ENCODE data around the gene AKR1C1.
"Not testable (repeated sequence)": the region's sequence is repeated elsewhere in the genome, so short reads cannot be mapped to it uniquely, and the experiment has no call there.

AKR1C1 gene

DNA sequence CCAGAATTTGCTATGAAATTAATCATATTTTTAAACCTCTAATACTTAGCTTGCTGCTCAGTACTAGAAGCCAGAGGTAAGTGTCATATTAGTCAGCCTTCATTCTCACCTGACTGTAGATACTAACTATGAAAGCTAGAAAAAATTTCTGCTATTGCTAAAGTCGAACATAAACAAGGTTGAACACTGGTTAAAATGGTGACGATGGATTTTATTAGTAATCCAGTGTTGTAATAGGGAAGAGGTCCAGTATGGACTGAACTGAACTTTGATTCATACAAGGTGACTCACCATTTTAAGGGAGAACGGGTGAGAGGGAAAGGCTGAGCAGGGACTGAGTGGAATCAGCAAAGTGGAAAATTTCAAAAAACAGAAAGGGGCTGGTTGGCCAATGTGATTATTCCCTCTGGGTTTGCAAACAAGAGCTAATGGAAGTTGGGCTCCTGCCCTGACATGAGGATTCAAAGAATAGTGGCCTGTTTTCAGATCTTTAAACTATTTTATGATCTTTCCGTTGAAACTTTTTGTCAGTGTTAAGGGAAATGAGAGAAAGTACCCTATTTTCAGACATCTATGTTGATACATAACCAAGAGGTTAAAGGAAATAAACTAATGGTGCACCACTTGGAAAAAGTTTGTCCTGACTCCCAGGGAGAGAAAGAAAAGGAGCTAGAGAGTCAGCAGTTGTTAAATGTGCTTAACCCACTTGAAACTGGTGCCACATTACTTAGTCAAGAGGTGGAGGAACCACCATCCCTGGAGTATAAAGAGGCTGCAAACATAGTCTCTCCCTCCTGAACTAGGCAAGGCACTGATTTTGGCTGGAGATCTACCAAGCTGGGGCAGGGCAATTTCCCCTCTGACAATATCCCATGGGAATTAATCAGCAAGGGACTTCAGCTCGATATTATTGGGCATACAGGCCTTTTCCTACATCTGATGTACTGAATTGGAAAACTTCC, 15.3 kb upstream of the AKR1C1 start:
- DNase-seq: no peak

DNA sequence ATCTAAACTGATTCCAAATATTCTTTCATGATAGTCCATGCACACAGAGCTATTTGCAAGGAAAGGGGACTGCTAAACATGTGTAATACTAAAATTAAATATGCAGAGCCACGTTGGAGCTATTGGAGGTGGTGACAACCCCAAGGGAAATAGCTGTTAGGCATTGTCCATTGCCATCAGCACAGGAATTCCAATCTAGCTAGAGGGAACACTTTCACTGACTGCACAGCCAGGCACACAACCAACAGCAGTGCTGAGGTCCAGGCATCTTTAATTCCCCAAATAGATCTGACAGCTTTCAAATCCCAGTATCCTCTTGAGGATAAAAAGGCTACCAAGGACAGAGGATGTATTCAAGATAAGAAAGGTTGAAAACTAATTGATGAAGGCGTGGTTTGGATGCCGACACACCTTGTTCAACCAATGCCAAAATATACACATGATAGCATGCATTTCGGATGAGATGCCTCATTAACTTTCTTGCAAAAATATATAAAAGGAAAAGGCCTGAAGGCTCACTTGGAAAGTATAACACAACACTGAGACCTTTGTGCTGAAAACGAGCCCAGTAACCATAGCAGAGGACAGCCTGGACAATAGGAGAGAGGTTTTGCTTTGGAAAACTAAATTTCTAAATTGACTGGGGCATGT, 11.6 kb upstream of the AKR1C1 start:
- not testable (repeated sequence) for DNase-seq

- no peak for DNase-seq
Measured at GRCh38 chr10:4953405-4953804, 9.8 kb upstream of the AKR1C1 start.

GRCh38 chr10:4956088-4956487, 7.1 kb upstream of the AKR1C1 start:
- not testable (repeated sequence) for DNase-seq

- DNase-seq: not testable (repeated sequence)
Measured at GRCh38 chr10:4956955-4957645, 6.1 kb upstream of the AKR1C1 start.

GRCh38 chr10:4961558-4961957, 1.7 kb upstream of the AKR1C1 start:
- DNase-seq: not testable (repeated sequence)

GRCh38 chr10:4962308-4962707, 907 bp upstream of the AKR1C1 start:
- not testable (repeated sequence) for DNase-seq

DNA sequence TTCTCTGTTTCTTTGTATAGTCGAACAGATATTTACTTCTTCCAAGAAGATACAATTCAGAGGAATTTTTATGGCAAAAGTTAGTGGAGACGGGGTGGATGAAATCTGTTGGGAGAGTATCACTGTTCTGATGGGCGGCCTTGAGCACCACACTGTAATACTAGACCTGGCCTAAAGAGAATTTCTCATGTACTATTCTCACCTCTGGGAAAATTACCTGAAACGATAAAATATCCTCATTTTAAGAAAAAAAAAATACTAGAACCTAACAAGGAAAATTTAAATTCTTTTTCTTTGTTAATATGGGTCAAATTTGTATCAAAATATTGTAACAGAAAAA, 570 bp downstream of the AKR1C1 start:
- not testable (repeated sequence) for DNase-seq

GRCh38 chr10:4965763-4966162, 2.5 kb downstream of the AKR1C1 start:
- not testable (repeated sequence) for DNase-seq

DNA sequence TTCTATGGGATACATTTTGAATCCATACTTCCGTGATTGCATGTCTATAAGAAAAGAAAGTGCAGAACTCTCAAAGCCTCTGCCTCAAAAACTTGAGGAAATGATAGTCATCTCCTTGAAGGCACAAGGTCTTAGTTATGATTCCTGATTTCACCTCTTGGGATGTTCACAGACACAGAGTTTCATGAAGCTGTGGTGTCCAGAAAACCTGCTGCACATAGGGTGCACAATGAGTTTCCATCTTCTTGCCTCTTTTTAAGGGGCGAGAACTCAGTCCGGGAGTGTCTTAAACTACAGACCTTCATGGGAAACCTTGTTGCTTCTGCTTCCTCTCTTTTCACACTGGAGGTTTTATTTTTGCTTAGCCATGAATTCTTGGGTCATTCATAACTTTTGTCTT, 4.0 kb downstream of the AKR1C1 start:
- DNase-seq: not testable (repeated sequence)

DNA sequence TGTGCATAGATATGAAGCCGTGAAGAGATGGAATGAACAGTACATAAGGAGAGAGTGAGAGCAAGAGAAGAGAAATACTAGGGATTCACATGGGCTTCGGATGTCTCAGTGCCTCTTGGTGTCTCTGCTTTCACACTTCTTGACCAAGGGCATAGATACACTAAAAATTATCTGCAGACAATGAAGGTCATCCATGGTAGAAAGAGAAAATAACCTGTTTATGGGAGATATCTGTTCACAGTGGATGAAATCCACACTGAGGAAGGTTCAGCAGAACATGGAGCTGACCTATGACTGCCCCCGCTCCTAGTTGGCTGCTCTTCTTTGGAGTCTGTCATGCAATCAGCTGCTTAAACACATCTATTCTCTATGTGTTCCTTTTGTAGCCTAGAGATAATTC, 6.1 kb downstream of the AKR1C1 start:
- DNase-seq: not testable (repeated sequence)

DNA sequence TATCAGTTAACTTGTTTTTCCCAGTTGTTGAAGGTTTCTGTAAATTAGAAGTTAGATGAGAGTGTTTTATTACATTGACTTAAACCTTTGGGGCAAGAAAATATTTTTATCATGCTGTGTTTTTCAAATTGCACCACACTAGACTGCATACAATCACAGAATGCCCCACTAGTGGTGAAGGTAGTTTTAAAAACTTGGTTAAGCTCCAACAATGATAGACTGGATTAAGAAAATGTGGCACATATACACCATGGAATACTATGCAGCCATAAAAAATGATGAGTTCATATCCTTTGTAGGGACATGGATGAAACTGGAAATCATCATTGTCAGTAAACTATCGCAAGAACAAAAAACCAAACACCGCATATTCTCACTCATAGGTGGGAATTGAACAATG, 7.1 kb downstream of the AKR1C1 start:
- not testable (repeated sequence) for DNase-seq

- DNase-seq: not testable (repeated sequence)
Measured at GRCh38 chr10:4972369-4973142, 9.3 kb downstream of the AKR1C1 start.

DNA sequence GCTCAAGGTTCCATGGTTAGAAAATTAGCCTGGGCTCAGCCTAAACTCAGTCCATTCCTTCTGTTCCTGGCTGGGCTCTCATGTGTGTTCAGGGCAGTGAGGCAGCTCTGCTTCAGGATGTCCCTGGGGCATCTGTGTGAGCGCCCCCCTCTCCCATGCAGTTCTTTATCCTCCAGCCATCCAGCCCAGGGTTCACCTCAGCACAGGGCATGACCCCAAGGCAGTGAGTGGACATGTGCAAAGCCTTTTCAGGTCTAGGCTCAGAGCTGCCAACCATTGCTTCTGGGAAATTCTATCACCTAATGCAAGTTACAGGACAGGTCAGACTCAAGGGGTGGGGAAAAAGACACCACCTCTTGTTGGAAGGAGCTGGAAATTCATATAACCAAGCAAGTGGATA, 10.1 kb downstream of the AKR1C1 start:
- not testable (repeated sequence) for DNase-seq

- not testable (repeated sequence) for DNase-seq
Measured at GRCh38 chr10:4974400-4974799, 11.2 kb downstream of the AKR1C1 start.

- DNase-seq: no peak
Measured at GRCh38 chr10:4977025-4977424, 13.8 kb downstream of the AKR1C1 start.

DNA sequence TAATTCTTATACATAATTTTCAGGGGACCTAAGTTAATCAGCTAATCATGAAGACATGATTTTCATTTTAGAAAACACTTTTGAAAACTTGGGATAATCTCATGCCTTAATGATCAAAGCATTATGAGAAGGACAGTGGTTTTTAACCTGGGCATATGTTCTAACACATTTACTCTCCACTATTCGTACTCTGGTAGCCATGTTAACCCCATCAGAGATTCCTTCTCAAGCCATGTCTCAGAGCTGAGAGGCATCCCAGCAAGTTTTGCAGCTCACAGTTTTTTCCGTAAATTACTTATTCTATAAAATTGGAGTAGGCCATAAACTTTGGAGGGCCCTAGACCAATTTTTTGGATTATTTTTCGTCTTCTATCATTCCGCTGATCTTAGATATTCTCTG, 15.7 kb downstream of the AKR1C1 start:
- no peak for DNase-seq

- DNase-seq: no peak
Measured at GRCh38 chr10:4980793-4981192, 17.6 kb downstream of the AKR1C1 start.

GRCh38 chr10:4981722-4982471, 18.7 kb downstream of the AKR1C1 start:
- no peak for DNase-seq

GRCh38 chr10:4982764-4983226, 19.6 kb downstream of the AKR1C1 start:
- DNase-seq: no peak

DNA sequence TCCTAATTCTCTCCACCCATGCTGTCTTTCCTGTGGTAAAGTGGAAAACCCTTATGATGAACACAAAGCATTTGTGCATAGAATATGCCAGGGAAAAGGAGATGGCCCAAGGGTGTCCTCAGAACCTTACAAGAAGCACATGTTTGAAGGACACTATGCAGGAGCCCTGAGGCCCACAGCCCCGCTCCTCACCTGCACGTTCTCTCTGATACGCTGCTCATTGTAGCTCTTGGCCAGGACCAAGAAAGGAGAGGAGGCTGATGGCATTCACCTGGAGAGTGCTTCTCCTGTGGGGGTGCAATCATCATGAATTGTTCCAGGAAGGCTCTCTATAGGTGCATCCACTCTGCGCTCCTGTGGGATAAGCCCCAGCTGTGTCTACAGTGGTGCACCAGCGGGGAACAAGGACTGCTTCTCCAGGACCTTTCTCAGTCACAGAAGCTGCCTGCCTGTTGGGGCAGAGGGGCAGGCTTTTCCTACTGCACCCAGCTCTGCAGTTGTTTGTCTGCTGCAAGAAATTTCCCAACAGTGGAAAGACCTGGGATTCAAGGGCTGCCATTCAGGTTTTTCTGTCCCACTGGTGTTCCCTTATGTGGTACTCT, 20.5 kb downstream of the AKR1C1 start:
- DNase-seq: no peak
